ENCODE data around the gene MYH6. TPM values are rescaled to one million over a fixed set of nuclear protein-coding genes. Genes with fewer than 3 reads are reported as not detected.

Gene MYH6
- total RNA-seq, 1 donor from 2014 or later = 0.24 TPM

GRCh38 chr14:23443881-23444280, 35.8 kb upstream of the MYH6 start:
- no peak for TF ChIP-seq CTCF (conservative IDR thresholded peaks at IDR 0.05)
- Mint-ChIP-seq H3K36me3 (no peaks in the 10 kb centered on the region), H3K4me1 (ENCODE audit: unreplicated experiment) (peaks cover 9% of the 10 kb centered on the region), H3K27me3 (peaks cover 4% of the 10 kb centered on the region), H3K27ac (peak overlapping the region; percentile 8), H3K4me3 (no peak overlapping the region), H3K9me3 (no peaks in the 10 kb centered on the region)
- peak; percentile 42 for DNase-seq (ENCODE audit: extremely low spot score, unreplicated experiment)

- Mint-ChIP-seq H3K4me3 (no peak overlapping the region), H3K36me3 (no peaks in the 10 kb centered on the region), H3K4me1 (ENCODE audit: unreplicated experiment) (peaks cover 14% of the 10 kb centered on the region), H3K27me3 (peaks cover 4% of the 10 kb centered on the region), H3K9me3 (no peaks in the 10 kb centered on the region), H3K27ac (peak overlapping the region; percentile 8)
- TF ChIP-seq CTCF (conservative IDR thresholded peaks at IDR 0.05) = no peak
- peak; percentile 22 for DNase-seq (ENCODE audit: extremely low spot score, unreplicated experiment)
Observed at GRCh38 chr14:23443411-23443812, 35.3 kb upstream of the MYH6 start.

GRCh38 chr14:23442721-23443356, 34.8 kb upstream of the MYH6 start:
- TF ChIP-seq CTCF (conservative IDR thresholded peaks at IDR 0.05) = no peak
- H3K9me3 Mint-ChIP-seq = no peaks in the 10 kb centered on the region
- no peak overlapping the region for H3K27ac Mint-ChIP-seq
- peaks cover 20% of the 10 kb centered on the region for H3K4me1 Mint-ChIP-seq (ENCODE audit: unreplicated experiment)
- H3K36me3 Mint-ChIP-seq = no peaks in the 10 kb centered on the region
- peak; percentile 62 for DNase-seq (ENCODE audit: extremely low spot score, unreplicated experiment)
- H3K27me3 Mint-ChIP-seq = peaks cover 4% of the 10 kb centered on the region
- no peak overlapping the region for H3K4me3 Mint-ChIP-seq

- no peak for DNase-seq (ENCODE audit: extremely low spot score, unreplicated experiment)
- Mint-ChIP-seq H3K9me3 (no peaks in the 10 kb centered on the region), H3K27ac (no peak overlapping the region), H3K4me3 (no peak overlapping the region), H3K4me1 (ENCODE audit: unreplicated experiment) (peaks cover 24% of the 10 kb centered on the region), H3K36me3 (no peaks in the 10 kb centered on the region), H3K27me3 (peaks cover 4% of the 10 kb centered on the region)
- no peak for TF ChIP-seq CTCF (conservative IDR thresholded peaks at IDR 0.05)
Observed at GRCh38 chr14:23441076-23441475, 33.0 kb upstream of the MYH6 start.

- Mint-ChIP-seq H3K9me3 (no peaks in the 10 kb centered on the region), H3K4me3 (no peak overlapping the region), H3K4me1 (ENCODE audit: unreplicated experiment) (peaks cover 24% of the 10 kb centered on the region), H3K27ac (peak overlapping the region; percentile 27), H3K27me3 (peaks cover 10% of the 10 kb centered on the region), H3K36me3 (no peaks in the 10 kb centered on the region)
- TF ChIP-seq CTCF (conservative IDR thresholded peaks at IDR 0.05) = no peak
- peak; percentile 29 for DNase-seq (ENCODE audit: extremely low spot score, unreplicated experiment)
Observed at GRCh38 chr14:23439107-23439835, 31.2 kb upstream of the MYH6 start.

Data from type B pancreatic cell (in vitro differentiated cells).